SK-N-SH (cell line): ENCODE data around the gene BABAM2. TPM values are rescaled to one million over a fixed set of nuclear protein-coding genes. Genes with fewer than 3 reads are reported as not detected.

ENCODE experiments used
- CTCF ChIA-PET: fragments of 300-600, 350-600 bp; formaldehyde crosslinking; extraction: SDS; loops from one replicate; lab custom pipeline; 2021; lab: Yijun Ruan, JAX
- POLR2A ChIA-PET: fragments of 350-600 bp; sonication (Branson Sonifier 250); formaldehyde crosslinking; extraction: SDS; loops from one replicate; lab custom pipeline; 2020; ENCODE audit warnings: antibody characterized with exemption, inconsistent platforms; lab: Yijun Ruan, JAX
- DNase-seq: peaks from one replicate; pipeline ENCODE4 v3.0.0; 2012
- H2AFZ ChIP-seq: fragments of 200-600 bp; sonication (generic); 2 replicates; pipeline ENCODE4 v1.8.1; 2016; ENCODE audit warnings: antibody characterized with exemption, mild to moderate bottlenecking, low read depth
- H3F3A ChIP-seq: fragments of 200-600 bp; sonication (generic); replicated peaks from 2 replicates; pipeline ENCODE3; 2016; ENCODE audit warnings: antibody characterized with exemption, mild to moderate bottlenecking; ENCODE audit not compliant: insufficient read depth
- H3K27ac ChIP-seq, 2 experiments: fragments of 200-500 bp in 1 of 2; fragments of 200-600 bp in 1 of 2; sonication (Bioruptor generic) in 1 of 2; sonication (generic), shearing (Covaris generic) in 1 of 2; 2 replicates each; pipeline versions ENCODE4 v1.5.1 to v1.6.1; 2014 to 2016; ENCODE audit warnings: low read depth in 2 of 2, inconsistent platforms in 1 of 2, low read length in 1 of 2, mild to moderate bottlenecking in 1 of 2, mixed read lengths in 1 of 2
- H3K27me3 ChIP-seq: fragments of 200-600 bp; sonication (generic), shearing (Covaris generic); 2 replicates; pipeline ENCODE4 v1.6.1; 2016; ENCODE audit warnings: mixed run types; ENCODE audit not compliant: insufficient read depth
- H3K36me3 ChIP-seq, 2 experiments: fragments of 200-500 bp in 1 of 2; fragments of 200-600 bp in 1 of 2; sonication (Bioruptor generic) in 1 of 2; sonication (generic) in 1 of 2; replicated peaks in 1 of 2; 2 replicates each; pipeline versions ENCODE3 to v1.5.1; 2014 to 2016; ENCODE audit warnings: low read length in 1 of 2, mild to moderate bottlenecking in 1 of 2; ENCODE audit not compliant: insufficient read depth in 2 of 2, control insufficient read depth in 1 of 2
- H3K4me1 ChIP-seq, 2 experiments: fragments of 200-500 bp in 1 of 2; fragments of 200-600 bp in 1 of 2; sonication (Bioruptor generic) in 1 of 2; sonication (generic), shearing (Covaris generic) in 1 of 2; 2 replicates each; pipeline versions ENCODE4 v1.5.1 to v1.6.1; 2014 to 2016; ENCODE audit warnings: low read depth in 1 of 2, low read length in 1 of 2, mixed run types in 1 of 2; ENCODE audit not compliant: insufficient read depth in 2 of 2, control insufficient read depth in 1 of 2
- H3K4me2 ChIP-seq: fragments of 200-600 bp; sonication (generic), shearing (Covaris generic); 2 replicates; pipeline ENCODE4 v1.6.1; 2017; ENCODE audit warnings: mixed run types
- H3K4me3 ChIP-seq, 2 experiments: fragments of 200-500 bp in 1 of 2; fragments of 200-600 bp in 1 of 2; sonication (Bioruptor generic) in 1 of 2; sonication (generic), shearing (Covaris generic) in 1 of 2; 2 replicates each; pipeline versions ENCODE4 v1.5.1 to v1.8.1; 2014 to 2016; ENCODE audit warnings: low read depth in 2 of 2, inconsistent platforms in 1 of 2, low read length in 1 of 2, mild to moderate bottlenecking in 1 of 2, mixed read lengths in 1 of 2, moderate library complexity in 1 of 2
- H3K79me2 ChIP-seq: fragments of 200-600 bp; sonication (generic); 2 replicates; pipeline ENCODE4 v1.8.1; 2017; ENCODE audit warnings: mild to moderate bottlenecking; ENCODE audit not compliant: insufficient read depth
- H3K9ac ChIP-seq: fragments of 200-600 bp; sonication (generic); 2 replicates; pipeline ENCODE4 v1.6.1; 2017; ENCODE audit warnings: mixed run types
- H3K9me2 ChIP-seq: fragments of 200-600 bp; sonication (generic); 2 replicates; pipeline ENCODE4 v1.6.1; 2017; ENCODE audit warnings: mixed run types
- H3K9me3 ChIP-seq: fragments of 200-600 bp; sonication (generic); 2 replicates; pipeline ENCODE4 v1.6.1; 2017; ENCODE audit warnings: mixed run types, mild to moderate bottlenecking, moderate library complexity
- H4K20me1 ChIP-seq: fragments of 200-600 bp; sonication (generic); 2 replicates; pipeline ENCODE4 v1.6.1; 2017; ENCODE audit warnings: mild to moderate bottlenecking, mixed run types; ENCODE audit not compliant: insufficient read depth
- CHD2 ChIP-seq: fragments of 150-350 bp; IDR thresholded peaks from 2 replicates; pipeline ENCODE4 v1.6.1; 2018; ENCODE audit warnings: low read length; ENCODE audit not compliant: partially characterized antibody
- EZH2phosphoT487 ChIP-seq: fragments of 200-600 bp; sonication (generic); IDR thresholded peaks from 2 replicates; pipeline ENCODE4 v1.6.1; 2017; ENCODE audit warnings: low read depth, mixed run types, mild to moderate bottlenecking, antibody characterized with exemption, moderate library complexity, borderline replicate concordance
- GABPA ChIP-seq: IDR thresholded peaks from 2 replicates; pipeline ENCODE4 v1.4.0; 2012; ENCODE audit warnings: low read depth, mild to moderate bottlenecking
- MEF2A ChIP-seq: IDR thresholded peaks from 2 replicates; pipeline ENCODE4 v1.4.0; 2012; ENCODE audit warnings: low read depth, borderline replicate concordance
- RXRA ChIP-seq: IDR thresholded peaks from 2 replicates; pipeline ENCODE4 v1.4.0; 2012; ENCODE audit warnings: low read depth, mild to moderate bottlenecking, borderline replicate concordance
- SIN3A ChIP-seq: IDR thresholded peaks from 2 replicates; pipeline ENCODE4 v1.6.1; 2012; ENCODE audit warnings: low read depth, mild to moderate bottlenecking, low read length, moderate library complexity, borderline replicate concordance
- YY1 ChIP-seq: IDR thresholded peaks from 2 replicates; pipeline ENCODE4 v1.4.0; 2012; ENCODE audit warnings: low read depth, mild to moderate bottlenecking
- WGBS: methylation state at CpG from one replicate; pipeline ENCODE4 v1.1.6; 2017; ENCODE audit warnings: low lambda C conversion rate; 5-methylcytosine and 5-hydroxymethylcytosine counted together
- polyA plus RNA-seq, 3 experiments: library from polyadenylated mRNA; depleted of rRNA; stranded (reverse); fragments of >200 nt; gene quantifications; 2 replicates each; pipeline ENCODE4 v1.2.3, GENCODE V29; 2012
- TF ChIP-seq, protein P1 (sequence below): IDR thresholded peaks from 2 replicates; pipeline ENCODE4 v1.4.0; 2012; ENCODE audit warnings: low read depth, borderline replicate concordance
- TF ChIP-seq, protein P2 (sequence below): fragments of 200-600 bp; sonication (generic); IDR thresholded peaks from 2 replicates; pipeline ENCODE4 v1.6.1; 2017; ENCODE audit warnings: antibody characterized with exemption, mild to moderate bottlenecking, moderate library complexity
- TF ChIP-seq, protein P3 (sequence below): IDR thresholded peaks from 2 replicates; pipeline ENCODE4; 2012
- TF ChIP-seq, protein P4 (sequence below): IDR thresholded peaks from 2 replicates; pipeline ENCODE4 v1.4.0; 2012; ENCODE audit warnings: low read depth

The BABAM2 gene
- polyA plus RNA-seq, 1 of the 3 experiments (the other 2 are of a cell fraction), result 34.0 TPM

DNA sequence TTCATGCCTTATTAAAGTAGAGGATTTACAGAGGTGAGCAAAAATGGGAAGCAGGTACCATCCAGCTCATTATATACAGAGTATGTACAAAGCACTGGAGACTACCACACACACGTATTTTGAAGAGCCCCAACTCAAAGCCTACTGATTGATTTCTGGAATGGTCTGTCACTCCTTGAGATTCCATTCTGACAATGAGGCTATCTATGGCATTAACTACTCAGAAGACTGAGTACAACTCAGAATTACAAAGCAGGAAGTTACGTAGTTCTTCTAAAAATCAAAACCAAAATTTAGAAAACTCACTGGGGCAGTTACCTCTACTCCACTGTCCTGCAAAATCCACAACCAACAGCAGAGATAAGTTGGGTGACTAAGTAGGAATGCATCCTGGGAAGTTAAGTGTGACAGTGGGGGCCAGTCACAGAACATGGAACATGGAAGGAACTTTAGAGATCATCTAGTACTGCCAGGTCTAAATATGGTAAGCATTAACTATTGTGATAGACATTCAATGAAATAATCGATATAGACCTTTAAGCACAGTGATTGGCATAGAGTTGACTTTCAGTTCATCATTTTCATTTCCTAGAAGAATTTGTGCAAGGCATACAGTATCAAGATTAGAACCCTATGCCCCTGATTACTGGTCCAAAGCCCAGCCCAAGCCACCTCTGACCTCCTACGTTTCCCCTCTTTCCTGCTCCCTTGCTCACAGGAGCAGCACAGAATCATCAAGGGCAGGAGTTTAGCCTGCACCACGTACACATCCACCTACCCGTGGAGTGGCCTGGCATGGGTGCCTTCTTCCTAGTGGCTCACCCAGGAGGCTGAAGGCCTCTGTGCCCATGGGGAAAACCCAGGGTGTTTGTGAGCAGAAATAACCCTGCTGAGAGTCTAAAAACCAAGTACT lies 422.0 kb downstream of the BABAM2 start:
- Histone ChIP-seq H3K9ac (no peak overlapping the region), H3K4me1 (peaks cover 0 to 9% of the 10 kb centered on the region in 2 experiments; a peak in 2 of 4 replicates), H3K9me3 (no peaks in the 10 kb centered on the region), H4K20me1 (no peaks in the 10 kb centered on the region), H3K36me3 (no peaks in the 10 kb centered on the region), H2AFZ (no peak overlapping the region), H3K9me2 (no peaks in the 10 kb centered on the region), H3K27me3 (no peaks in the 10 kb centered on the region), H3K27ac (no peak overlapping the region), H3F3A (no peaks in the 10 kb centered on the region), H3K79me2 (no peaks in the 10 kb centered on the region), H3K4me3 (no peak overlapping the region), H3K4me2 (no peak overlapping the region)
- no peak for DNase-seq
- ChIA-PET POLR2A (no interaction called here), CTCF (no interaction called here)
- 96% methylated on average over 6 of the region's 6 CpGs for WGBS
- TF ChIP-seq, protein P1, sequence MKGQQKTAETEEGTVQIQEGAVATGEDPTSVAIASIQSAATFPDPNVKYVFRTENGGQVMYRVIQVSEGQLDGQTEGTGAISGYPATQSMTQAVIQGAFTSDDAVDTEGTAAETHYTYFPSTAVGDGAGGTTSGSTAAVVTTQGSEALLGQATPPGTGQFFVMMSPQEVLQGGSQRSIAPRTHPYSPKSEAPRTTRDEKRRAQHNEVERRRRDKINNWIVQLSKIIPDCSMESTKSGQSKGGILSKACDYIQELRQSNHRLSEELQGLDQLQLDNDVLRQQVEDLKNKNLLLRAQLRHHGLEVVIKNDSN, result no peak
- TF ChIP-seq GABPA, result no peak
- TF ChIP-seq, protein P2, sequence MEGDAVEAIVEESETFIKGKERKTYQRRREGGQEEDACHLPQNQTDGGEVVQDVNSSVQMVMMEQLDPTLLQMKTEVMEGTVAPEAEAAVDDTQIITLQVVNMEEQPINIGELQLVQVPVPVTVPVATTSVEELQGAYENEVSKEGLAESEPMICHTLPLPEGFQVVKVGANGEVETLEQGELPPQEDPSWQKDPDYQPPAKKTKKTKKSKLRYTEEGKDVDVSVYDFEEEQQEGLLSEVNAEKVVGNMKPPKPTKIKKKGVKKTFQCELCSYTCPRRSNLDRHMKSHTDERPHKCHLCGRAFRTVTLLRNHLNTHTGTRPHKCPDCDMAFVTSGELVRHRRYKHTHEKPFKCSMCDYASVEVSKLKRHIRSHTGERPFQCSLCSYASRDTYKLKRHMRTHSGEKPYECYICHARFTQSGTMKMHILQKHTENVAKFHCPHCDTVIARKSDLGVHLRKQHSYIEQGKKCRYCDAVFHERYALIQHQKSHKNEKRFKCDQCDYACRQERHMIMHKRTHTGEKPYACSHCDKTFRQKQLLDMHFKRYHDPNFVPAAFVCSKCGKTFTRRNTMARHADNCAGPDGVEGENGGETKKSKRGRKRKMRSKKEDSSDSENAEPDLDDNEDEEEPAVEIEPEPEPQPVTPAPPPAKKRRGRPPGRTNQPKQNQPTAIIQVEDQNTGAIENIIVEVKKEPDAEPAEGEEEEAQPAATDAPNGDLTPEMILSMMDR, result no peak
- no peak for TF ChIP-seq RXRA
- TF ChIP-seq, protein P3, sequence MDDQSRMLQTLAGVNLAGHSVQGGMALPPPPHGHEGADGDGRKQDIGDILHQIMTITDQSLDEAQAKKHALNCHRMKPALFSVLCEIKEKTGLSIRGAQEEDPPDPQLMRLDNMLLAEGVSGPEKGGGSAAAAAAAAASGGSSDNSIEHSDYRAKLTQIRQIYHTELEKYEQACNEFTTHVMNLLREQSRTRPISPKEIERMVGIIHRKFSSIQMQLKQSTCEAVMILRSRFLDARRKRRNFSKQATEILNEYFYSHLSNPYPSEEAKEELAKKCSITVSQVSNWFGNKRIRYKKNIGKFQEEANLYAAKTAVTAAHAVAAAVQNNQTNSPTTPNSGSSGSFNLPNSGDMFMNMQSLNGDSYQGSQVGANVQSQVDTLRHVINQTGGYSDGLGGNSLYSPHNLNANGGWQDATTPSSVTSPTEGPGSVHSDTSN, result no peak
- no peak for TF ChIP-seq MEF2A

DNA sequence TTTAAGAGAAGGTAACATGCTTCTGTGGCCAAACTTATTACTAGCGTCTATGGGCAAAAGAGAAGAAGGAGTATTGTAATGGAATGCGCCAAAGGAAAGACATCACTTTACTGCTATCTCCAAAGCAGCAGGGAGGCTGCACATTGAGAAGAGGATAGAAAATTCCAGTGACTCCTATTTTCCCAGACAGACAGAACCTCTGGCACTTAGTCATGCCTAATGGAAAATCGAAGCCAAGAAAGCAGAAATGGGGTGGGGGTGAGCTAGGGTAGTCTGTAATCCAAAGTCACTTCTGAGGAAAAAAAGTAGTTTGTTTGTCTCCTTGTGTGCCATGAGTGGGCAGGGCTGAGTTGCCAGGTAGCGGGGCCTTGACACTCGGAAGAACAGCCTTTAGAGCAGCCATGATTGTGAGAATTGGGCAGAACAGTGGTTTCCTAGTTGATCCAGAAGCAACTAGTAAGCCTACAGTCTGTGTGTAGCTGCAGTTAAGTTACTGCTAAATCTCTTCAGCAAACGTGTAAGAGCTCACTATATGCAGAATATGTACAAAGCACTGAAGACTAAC lies 422.8 kb downstream of the BABAM2 start:
- Histone ChIP-seq H3K27ac (no peak overlapping the region), H3K9me3 (no peaks in the 10 kb centered on the region), H3K9ac (no peak overlapping the region), H3K4me2 (no peak overlapping the region), H3K27me3 (no peaks in the 10 kb centered on the region), H3K4me3 (no peak overlapping the region), H3K79me2 (no peaks in the 10 kb centered on the region), H3K4me1 (peaks cover 0 to 9% of the 10 kb centered on the region in 2 experiments; a peak in 2 of 4 replicates), H4K20me1 (no peaks in the 10 kb centered on the region), H2AFZ (no peak overlapping the region), H3K9me2 (no peaks in the 10 kb centered on the region), H3K36me3 (no peaks in the 10 kb centered on the region), H3F3A (no peaks in the 10 kb centered on the region)
- ChIA-PET CTCF (no interaction called here), POLR2A (no interaction called here)
- WGBS, result 87% methylated on average over 6 of the region's 6 CpGs
- no peak for DNase-seq
- no peak for TF ChIP-seq RXRA
- TF ChIP-seq SIN3A, result no peak
- no peak for TF ChIP-seq EZH2phosphoT487
- no peak for TF ChIP-seq YY1
- TF ChIP-seq, protein P4, sequence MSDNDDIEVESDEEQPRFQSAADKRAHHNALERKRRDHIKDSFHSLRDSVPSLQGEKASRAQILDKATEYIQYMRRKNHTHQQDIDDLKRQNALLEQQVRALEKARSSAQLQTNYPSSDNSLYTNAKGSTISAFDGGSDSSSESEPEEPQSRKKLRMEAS, result no peak
- no peak for TF ChIP-seq CHD2
